Activated naive CD4-positive, alpha-beta T cell treated with anti-CD3 and anti-CD28 coated beads, Interleukin-2, amount 10 ng/mL, durations not matched to agents 7 days and 5 days (primary cell): ENCODE measurements around the gene CA4.
A peak's percentile ranks its signal among the peaks of the same experiment; 100 is the strongest.
"Not testable (repeated sequence)": the region's sequence is repeated elsewhere in the genome, so short reads cannot be mapped to it uniquely, and the experiment has no call there.

Source experiments
- CTCF ChIA-PET: fragments of 350-600 bp; sonication (Branson Sonifier 250); formaldehyde crosslinking; loops from one replicate; lab custom pipeline; 2021; ENCODE audit warnings: antibody characterized with exemption; lab: Charles Lee
- DNase-seq: peaks from one replicate; pipeline ENCODE4 v3.0.0-alpha.2; 2020
- H3K27ac Mint-ChIP-seq: one replicate; pipeline ENCODE4 v1.8.0; 2021; ENCODE audit warnings: mild to moderate bottlenecking, moderate library complexity, mixed read lengths
- H3K27me3 Mint-ChIP-seq: one replicate; pipeline ENCODE4 v1.8.0; 2021; ENCODE audit warnings: mild to moderate bottlenecking, mixed read lengths
- H3K36me3 Mint-ChIP-seq: one replicate; pipeline ENCODE4 v1.8.0; 2021; ENCODE audit warnings: mixed read lengths
- H3K4me1 Mint-ChIP-seq: one replicate; pipeline ENCODE4 v1.8.0; 2021; ENCODE audit warnings: mixed read lengths
- H3K4me3 Mint-ChIP-seq: one replicate; pipeline ENCODE4 v1.8.0; 2021; ENCODE audit warnings: mild to moderate bottlenecking, moderate library complexity, mixed read lengths
- H3K9me3 Mint-ChIP-seq: one replicate; pipeline ENCODE4 v1.8.0; 2021; ENCODE audit warnings: mixed read lengths

Gene CA4

GRCh38 chr17:60149691-60150582, at the start of gene CA4:
Gene CA4, plus strand, starts transcription at chr17:60149973. Its CDS starts 62 bp downstream, at chr17:60150035.
- Mint-ChIP-seq H3K4me3 (peak within 1 kb of the TSS; percentile 41), H3K27me3 (peaks cover 94% of the 10 kb centered on the region), H3K27ac (no peak within 1 kb of the TSS), H3K36me3 (no peaks in the 10 kb centered on the region), H3K9me3 (no peaks in the 10 kb centered on the region), H3K4me1 (peaks cover 19% of the 10 kb centered on the region)
- CTCF ChIA-PET: no interaction called here
- no peak for DNase-seq

- Mint-ChIP-seq H3K4me1 (peaks cover 13% of the 10 kb centered on the region), H3K27me3 (peaks cover 41% of the 10 kb centered on the region)
- H3K9me3 Mint-ChIP-seq, H3K4me3 Mint-ChIP-seq, H3K27ac Mint-ChIP-seq, CTCF ChIA-PET, H3K36me3 Mint-ChIP-seq, DNase-seq: not testable (repeated sequence)
Observed at GRCh38 chr17:60100577-60100976, 49.2 kb upstream of the CA4 start.

- Mint-ChIP-seq H3K4me1 (peaks cover 19% of the 10 kb centered on the region), H3K27me3 (peaks cover 35% of the 10 kb centered on the region), H3K4me3 (peak overlapping the region; percentile 56)
- H3K9me3 Mint-ChIP-seq, H3K27ac Mint-ChIP-seq, H3K36me3 Mint-ChIP-seq, DNase-seq, CTCF ChIA-PET: not testable (repeated sequence)
Observed at GRCh38 chr17:60102015-60102631, 47.6 kb upstream of the CA4 start.

- H3K27me3 Mint-ChIP-seq: peaks cover 35% of the 10 kb centered on the region
- H3K36me3 Mint-ChIP-seq: peaks cover 3% of the 10 kb centered on the region
- peak overlapping the region; percentile 56 for H3K4me3 Mint-ChIP-seq
- DNase-seq: peak; percentile 40
- CTCF ChIA-PET: no interaction called here
- H3K4me1 Mint-ChIP-seq: peaks cover 19% of the 10 kb centered on the region
- H3K27ac Mint-ChIP-seq: no peak overlapping the region
- H3K9me3 Mint-ChIP-seq: no peaks in the 10 kb centered on the region
Observed at GRCh38 chr17:60102632-60103096, 47.1 kb upstream of the CA4 start.

- Mint-ChIP-seq H3K4me1 (peaks cover 19% of the 10 kb centered on the region), H3K27me3 (peaks cover 40% of the 10 kb centered on the region), H3K4me3 (no peak overlapping the region), H3K9me3 (no peaks in the 10 kb centered on the region), H3K36me3 (peaks cover 3% of the 10 kb centered on the region), H3K27ac (no peak overlapping the region)
- no peak for DNase-seq
- CTCF ChIA-PET: no interaction called here
Observed at GRCh38 chr17:60103957-60104356, 45.8 kb upstream of the CA4 start.

GRCh38 chr17:60106340-60107059, 43.3 kb upstream of the CA4 start:
- peaks cover 19% of the 10 kb centered on the region for H3K4me1 Mint-ChIP-seq
- CTCF ChIA-PET: no interaction called here
- peaks cover 3% of the 10 kb centered on the region for H3K36me3 Mint-ChIP-seq
- peaks cover 50% of the 10 kb centered on the region for H3K27me3 Mint-ChIP-seq
- H3K4me3 Mint-ChIP-seq: no peak overlapping the region
- DNase-seq: no peak
- no peak overlapping the region for H3K27ac Mint-ChIP-seq
- no peaks in the 10 kb centered on the region for H3K9me3 Mint-ChIP-seq

GRCh38 chr17:60107526-60108257, 42.1 kb upstream of the CA4 start:
- Mint-ChIP-seq H3K9me3 (no peaks in the 10 kb centered on the region), H3K36me3 (no peaks in the 10 kb centered on the region), H3K4me1 (peaks cover 12% of the 10 kb centered on the region), H3K27ac (no peak overlapping the region), H3K27me3 (peaks cover 43% of the 10 kb centered on the region), H3K4me3 (no peak overlapping the region)
- no peak for DNase-seq
- CTCF ChIA-PET: no interaction called here

- H3K9me3 Mint-ChIP-seq, CTCF ChIA-PET, H3K4me3 Mint-ChIP-seq, H3K36me3 Mint-ChIP-seq, H3K4me1 Mint-ChIP-seq, H3K27ac Mint-ChIP-seq, DNase-seq: not testable (repeated sequence)
- H3K27me3 Mint-ChIP-seq: peaks cover 40% of the 10 kb centered on the region
Observed at GRCh38 chr17:60108309-60108708, 41.5 kb upstream of the CA4 start.

GRCh38 chr17:60108712-60109111, 41.1 kb upstream of the CA4 start:
- Mint-ChIP-seq H3K4me1 (peaks cover 6% of the 10 kb centered on the region), H3K27ac (no peak overlapping the region)

GRCh38 chr17:60109161-60109560, 40.6 kb upstream of the CA4 start:
- no peak overlapping the region for H3K27ac Mint-ChIP-seq
- no peaks in the 10 kb centered on the region for H3K9me3 Mint-ChIP-seq
- peaks cover 35% of the 10 kb centered on the region for H3K27me3 Mint-ChIP-seq
- CTCF ChIA-PET: no interaction called here
- no peak overlapping the region for H3K4me3 Mint-ChIP-seq
- no peak for DNase-seq
- peaks cover 6% of the 10 kb centered on the region for H3K4me1 Mint-ChIP-seq
- no peaks in the 10 kb centered on the region for H3K36me3 Mint-ChIP-seq

More at GRCh38 chr17:60108712-60109111, 41.1 kb upstream of the CA4 start:
- Mint-ChIP-seq H3K4me3 (no peak overlapping the region), H3K9me3 (no peaks in the 10 kb centered on the region), H3K27me3 (peaks cover 39% of the 10 kb centered on the region), H3K36me3 (no peaks in the 10 kb centered on the region)
- no peak for DNase-seq
- CTCF ChIA-PET: no interaction called here

- peaks cover 6% of the 10 kb centered on the region for H3K4me1 Mint-ChIP-seq
- no peak overlapping the region for H3K4me3 Mint-ChIP-seq
- CTCF ChIA-PET: no interaction called here
- H3K27ac Mint-ChIP-seq: no peak overlapping the region
- no peak for DNase-seq
- H3K27me3 Mint-ChIP-seq: peaks cover 35% of the 10 kb centered on the region
- H3K36me3 Mint-ChIP-seq: no peaks in the 10 kb centered on the region
- H3K9me3 Mint-ChIP-seq: no peaks in the 10 kb centered on the region
Observed at GRCh38 chr17:60110586-60110985, 39.2 kb upstream of the CA4 start.

- H3K27me3 Mint-ChIP-seq: peaks cover 31% of the 10 kb centered on the region
- H3K4me1 Mint-ChIP-seq, CTCF ChIA-PET, H3K27ac Mint-ChIP-seq, H3K4me3 Mint-ChIP-seq, DNase-seq, H3K36me3 Mint-ChIP-seq, H3K9me3 Mint-ChIP-seq: not testable (repeated sequence)
Observed at GRCh38 chr17:60111661-60112060, 38.1 kb upstream of the CA4 start.

- H3K36me3 Mint-ChIP-seq, H3K27ac Mint-ChIP-seq, H3K4me3 Mint-ChIP-seq, H3K4me1 Mint-ChIP-seq, H3K27me3 Mint-ChIP-seq, H3K9me3 Mint-ChIP-seq, DNase-seq, CTCF ChIA-PET: not testable (repeated sequence)
Observed at GRCh38 chr17:60115364-60115763, 34.4 kb upstream of the CA4 start.

GRCh38 chr17:60116196-60116595, 33.6 kb upstream of the CA4 start:
- H3K27me3 Mint-ChIP-seq, H3K4me1 Mint-ChIP-seq, H3K4me3 Mint-ChIP-seq, CTCF ChIA-PET, H3K27ac Mint-ChIP-seq, H3K9me3 Mint-ChIP-seq, DNase-seq, H3K36me3 Mint-ChIP-seq: not testable (repeated sequence)
